Measurements from ENCODE around the gene CXCL8. TPM values are rescaled to one million over a fixed set of nuclear protein-coding genes. Genes with fewer than 3 reads are reported as not detected.

The CXCL8 gene
- total RNA-seq, 1 experiment from 2014 or later = 0.82 TPM

GRCh38 chr4:73727685-73728084, 12.7 kb upstream of the CXCL8 start:
- POLR2A ChIA-PET = no interaction called here
- intact Hi-C loops (cut with micrococcal nuclease; ENCODE audit: unreplicated experiment) = loop anchor here (2.0 kb wide), 1 partner anchor 141 kb away; the partner anchor contains the start of gene CXCL1
- BruUV-seq (replicated peaks) = no TSS peak

GRCh38 chr4:73728091-73728741, 12.2 kb upstream of the CXCL8 start:
- in situ Hi-C loops (cut with HindIII; ENCODE audit: low pct_unique_long_range_greater_than_20kb, low sequenced_read_pairs) = no loop called here

More at GRCh38 chr4:73727685-73728084, 12.7 kb upstream of the CXCL8 start:
- H3K4me3 ChIP-seq (ENCODE audit: low read depth in 2 of 2, low read length in 2 of 2) = no peak overlapping the region
- H3K27ac ChIP-seq (ENCODE audit: low read length) = peak overlapping the region; percentile 18; the same call in 1 of the 2 replicates
- DNase-seq (ENCODE audit: low read depth, low spot score) (no peak), ATAC-seq (no peak)
- no peaks in the 10 kb centered on the region; the same call in 1 of the 2 replicates for H3K9me3 ChIP-seq (ENCODE audit: control insufficient read depth, insufficient read depth, low read depth, low read length)
- CTCF ChIA-PET = no interaction called here
- in situ Hi-C loops (cut with HindIII; ENCODE audit: low pct_unique_long_range_greater_than_20kb, low sequenced_read_pairs) = no loop called here
- H3K36me3 ChIP-seq (ENCODE audit: control insufficient read depth, insufficient read depth, low read length) = no peaks in the 10 kb centered on the region
- TF ChIP-seq TCF7L2 (IDR thresholded peaks at IDR 0.05; ENCODE audit: low read depth, low read length) = no peak
- no peak for TF ChIP-seq REST (IDR thresholded peaks at IDR 0.05; ENCODE audit: insufficient read depth in 1 of 2, low read depth in 2 of 2, low read length in 1 of 2)
- no peak for TF ChIP-seq SIN3A (IDR thresholded peaks at IDR 0.05; ENCODE audit: borderline replicate concordance, insufficient read depth, low read depth, low read length)
- TF ChIP-seq CTCF (IDR thresholded peaks at IDR 0.05) = no peak
- TF ChIP-seq POLR2AphosphoS5 (IDR thresholded peaks at IDR 0.05; ENCODE audit: low read depth, low read length) = no peak
- no peaks in the 10 kb centered on the region for H3K4me1 ChIP-seq (ENCODE audit: control insufficient read depth, insufficient read depth, low read length)
- no peaks in the 10 kb centered on the region for H3K27me3 ChIP-seq (ENCODE audit: control insufficient read depth, insufficient read depth, low read length)

More at GRCh38 chr4:73728091-73728741, 12.2 kb upstream of the CXCL8 start:
- ChIA-PET POLR2A (no interaction called here), CTCF (no interaction called here)
- BruUV-seq (replicated peaks) = no TSS peak
- H3K27ac ChIP-seq (ENCODE audit: low read length) = peak overlapping the region; percentile 60; the same call in 1 of the 2 replicates
- TF ChIP-seq POLR2AphosphoS5 (IDR thresholded peaks at IDR 0.05; ENCODE audit: low read depth, low read length) (no peak), TCF7L2 (IDR thresholded peaks at IDR 0.05; ENCODE audit: low read depth, low read length) (no peak), REST (IDR thresholded peaks at IDR 0.05; ENCODE audit: insufficient read depth in 1 of 2, low read depth in 2 of 2, low read length in 1 of 2) (no peak), SIN3A (IDR thresholded peaks at IDR 0.05; ENCODE audit: borderline replicate concordance, insufficient read depth, low read depth, low read length) (no peak), CTCF (IDR thresholded peaks at IDR 0.05) (no peak)
- ATAC-seq (no peak), DNase-seq (ENCODE audit: low read depth, low spot score) (no peak)
- no peaks in the 10 kb centered on the region for H3K36me3 ChIP-seq (ENCODE audit: control insufficient read depth, insufficient read depth, low read length)
- intact Hi-C loops (cut with micrococcal nuclease; ENCODE audit: unreplicated experiment) = loop anchor here (2.0 kb wide), 1 partner anchor 141 kb away; the partner anchor contains the start of gene CXCL1
- no peak overlapping the region for H3K4me3 ChIP-seq (ENCODE audit: low read depth in 2 of 2, low read length in 2 of 2)
- H3K27me3 ChIP-seq (ENCODE audit: control insufficient read depth, insufficient read depth, low read length) = no peaks in the 10 kb centered on the region
- H3K9me3 ChIP-seq (ENCODE audit: control insufficient read depth, insufficient read depth, low read depth, low read length) = no peaks in the 10 kb centered on the region; the same call in 1 of the 2 replicates
- H3K4me1 ChIP-seq (ENCODE audit: control insufficient read depth, insufficient read depth, low read length) = no peaks in the 10 kb centered on the region

All from Panc1 (cell line).